ENCODE results near the gene ARL4A. TPM values are rescaled to one million over a fixed set of nuclear protein-coding genes. Genes with fewer than 3 reads are reported as not detected.

The ARL4A gene
- total RNA-seq, 1 experiment from 2014 or later, result 39.4 TPM

DNA sequence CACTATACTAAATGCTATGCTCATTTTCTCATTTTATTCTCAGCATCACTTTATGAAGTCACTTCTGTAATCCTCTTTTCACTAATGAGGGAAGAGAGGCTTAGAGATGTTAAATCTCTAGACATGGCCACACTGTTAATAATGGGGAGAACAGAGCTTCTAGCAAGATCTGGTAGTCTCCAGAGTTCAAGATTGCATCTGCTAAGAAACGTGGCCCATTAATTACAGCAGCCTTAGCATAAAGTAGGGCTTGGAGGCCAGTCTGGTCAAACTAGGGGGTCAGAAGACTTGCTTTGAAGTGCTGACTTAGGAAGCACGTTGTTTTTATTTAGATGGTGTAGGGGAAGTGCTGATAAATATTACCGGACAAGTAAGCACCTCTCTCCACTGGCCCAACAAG is 29.3 kb downstream of the ARL4A start:
- Histone ChIP-seq H2BK12ac (ENCODE audit: insufficient read length, low read depth, low read length) (no peak overlapping the region), H2AK5ac (ENCODE audit: insufficient read length, low read length) (no peak overlapping the region), H2BK15ac (ENCODE audit: low read depth, low read length) (no peak overlapping the region), H3K9ac (ENCODE audit: extremely low read depth, insufficient read length, low read length) (no peak overlapping the region), H3K27me3 (ENCODE audit: insufficient read depth, low read length) (no peaks in the 10 kb centered on the region), H2AFZ (ENCODE audit: low read length) (no peak overlapping the region), H3K27ac (ENCODE audit: insufficient read length, low read depth, low read length) (no peak overlapping the region), H3K14ac (ENCODE audit: insufficient read depth, low read length) (no peak overlapping the region), H3K4me2 (ENCODE audit: insufficient read depth, insufficient read length, low read length) (no peak overlapping the region), H3K79me2 (ENCODE audit: insufficient read depth, low read length) (no peaks in the 10 kb centered on the region), H3K56ac (ENCODE audit: insufficient read length, low read depth, low read length) (no peak overlapping the region), H4K8ac (replicated peaks; ENCODE audit: insufficient read length, low read depth, low read length) (no peak overlapping the region), H2BK5ac (ENCODE audit: insufficient read length, low read length) (no peak overlapping the region), H3K79me1 (ENCODE audit: insufficient read depth, low read depth, low read length, poor library complexity, severe bottlenecking) (no peaks in the 10 kb centered on the region), H4K20me1 (ENCODE audit: control insufficient read depth, insufficient read depth, insufficient read length) (no peaks in the 10 kb centered on the region), H3K18ac (ENCODE audit: insufficient read length, low read depth, low read length) (no peak overlapping the region), H3K23me2 (ENCODE audit: insufficient read length, low read depth, low read length, poor library complexity, severe bottlenecking) (peaks cover 4% of the 10 kb centered on the region), H2BK120ac (ENCODE audit: low read depth, low read length, poor library complexity, severe bottlenecking) (no peak overlapping the region), H3K23ac (ENCODE audit: insufficient read length, low read depth, low read length) (no peak overlapping the region), H4K5ac (ENCODE audit: insufficient read length, low read depth, low read length) (no peak overlapping the region), H2BK20ac (ENCODE audit: low read depth, low read length, poor library complexity, severe bottlenecking) (no peak overlapping the region), H4K91ac (ENCODE audit: insufficient read length, low read depth, low read length) (no peak overlapping the region), H3K9me3 (ENCODE audit: control insufficient read depth, low read depth, low read length) (no peaks in the 10 kb centered on the region), H3T11ph (ENCODE audit: low read length) (no peak overlapping the region), H3K4me1 (ENCODE audit: insufficient read depth, low read length) (peaks cover 6% of the 10 kb centered on the region; the same call in 1 of the 2 replicates), H3K4ac (ENCODE audit: low read depth, low read length) (no peak overlapping the region)
- Mint-ChIP-seq H3K4me1 (peaks cover 54 to 59% of the 10 kb centered on the region in 2 experiments), H3K4me3 (no peak overlapping the region), H3K27me3 (ENCODE audit: low read depth) (peaks cover 9% of the 10 kb centered on the region; the same call in 1 of the 2 replicates), H3K27ac (peak overlapping the region in 1 of 3 experiments; percentile 33; a peak in 2 of 7 replicates), H3K36me3 (ENCODE audit: insufficient read depth in 1 of 3, low read depth in 3 of 3) (peaks cover 0 to 5% (median 2%) of the 10 kb centered on the region in 3 experiments; a peak in 2 of 7 replicates), H3K9me3 (peaks cover 0 to 2% of the 10 kb centered on the region in 2 experiments; a peak in 2 of 5 replicates)
- no CpG with 5 or more reads among the region's 3 CpGs for WGBS (ENCODE audit: extremely low coverage, insufficient read length, low lambda C conversion rate)
- TF ChIP-seq, protein P1, sequence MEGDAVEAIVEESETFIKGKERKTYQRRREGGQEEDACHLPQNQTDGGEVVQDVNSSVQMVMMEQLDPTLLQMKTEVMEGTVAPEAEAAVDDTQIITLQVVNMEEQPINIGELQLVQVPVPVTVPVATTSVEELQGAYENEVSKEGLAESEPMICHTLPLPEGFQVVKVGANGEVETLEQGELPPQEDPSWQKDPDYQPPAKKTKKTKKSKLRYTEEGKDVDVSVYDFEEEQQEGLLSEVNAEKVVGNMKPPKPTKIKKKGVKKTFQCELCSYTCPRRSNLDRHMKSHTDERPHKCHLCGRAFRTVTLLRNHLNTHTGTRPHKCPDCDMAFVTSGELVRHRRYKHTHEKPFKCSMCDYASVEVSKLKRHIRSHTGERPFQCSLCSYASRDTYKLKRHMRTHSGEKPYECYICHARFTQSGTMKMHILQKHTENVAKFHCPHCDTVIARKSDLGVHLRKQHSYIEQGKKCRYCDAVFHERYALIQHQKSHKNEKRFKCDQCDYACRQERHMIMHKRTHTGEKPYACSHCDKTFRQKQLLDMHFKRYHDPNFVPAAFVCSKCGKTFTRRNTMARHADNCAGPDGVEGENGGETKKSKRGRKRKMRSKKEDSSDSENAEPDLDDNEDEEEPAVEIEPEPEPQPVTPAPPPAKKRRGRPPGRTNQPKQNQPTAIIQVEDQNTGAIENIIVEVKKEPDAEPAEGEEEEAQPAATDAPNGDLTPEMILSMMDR (conservative IDR thresholded peaks at IDR 0.05), result no peak
- no peak for DNase-seq

Data from H9 (cell line).